ENCODE results near the gene RASSF7. TPM values are rescaled to one million over a fixed set of nuclear protein-coding genes. Genes with fewer than 3 reads are reported as not detected.
A peak's percentile ranks its signal among the peaks of the same experiment; 100 is the strongest.

Gene RASSF7
- total RNA-seq, 1 experiment from 2014 or later: 58.6 TPM

DNA sequence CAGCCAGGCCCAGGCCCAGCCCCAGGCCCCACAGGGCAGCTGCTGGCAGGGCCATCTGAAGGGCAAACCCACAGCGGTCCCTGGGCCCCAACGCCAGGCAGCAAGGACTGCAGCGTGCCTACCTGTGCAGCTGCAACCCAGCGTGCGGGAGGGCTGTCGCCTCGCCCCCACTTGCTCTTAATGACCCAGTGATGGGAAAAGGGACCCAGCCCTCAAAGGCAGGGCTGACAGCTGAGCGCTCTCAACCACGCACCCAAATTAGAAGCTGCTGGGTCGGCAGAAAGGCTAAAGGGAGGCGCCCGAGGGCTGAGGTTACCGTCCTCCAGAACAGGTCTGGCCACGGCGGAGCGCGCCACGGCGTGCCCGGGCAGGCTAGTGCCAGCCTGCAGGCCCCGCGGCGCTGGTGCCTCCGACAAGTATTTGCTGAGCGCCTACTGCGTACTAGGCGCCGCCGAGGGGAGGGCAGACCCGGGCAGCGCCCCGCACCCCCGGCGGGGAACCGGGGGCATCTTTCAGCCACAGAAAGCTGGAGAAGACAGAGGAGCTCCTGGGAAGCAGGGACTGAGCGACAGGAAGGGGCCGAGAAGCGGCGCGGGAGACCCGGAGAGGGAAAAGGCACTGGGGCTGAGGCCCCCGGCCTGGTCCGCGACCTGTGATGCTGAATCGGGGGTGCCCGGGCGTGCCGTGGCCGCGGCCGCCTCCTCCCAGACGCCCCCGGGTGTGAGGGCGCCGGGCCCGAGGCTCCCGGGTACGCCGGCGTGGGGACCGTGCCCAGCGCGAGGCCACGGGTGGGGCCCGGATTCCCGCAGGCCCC lies 26.2 kb upstream of the RASSF7 start:
- H3K36me3 ChIP-seq (ENCODE audit: low read depth, low read length): no peaks in the 10 kb centered on the region
- no peaks in the 10 kb centered on the region for H3F3A ChIP-seq (ENCODE audit: low read length, unreplicated experiment)
- no peak overlapping the region for H3K27ac ChIP-seq (ENCODE audit: low read length)
- H3K9me3 ChIP-seq (ENCODE audit: low read length): no peaks in the 10 kb centered on the region
- peaks cover 17% of the 10 kb centered on the region for H3K4me1 ChIP-seq (ENCODE audit: insufficient read depth, low read length)
- POLR2A ChIA-PET (ENCODE audit: unreplicated experiment): no interaction called here
- peak overlapping the region; percentile 59 for H2AFZ ChIP-seq (ENCODE audit: low read length)
- BruUV-seq (replicated peaks): no TSS peak
- H3K79me2 ChIP-seq (ENCODE audit: low read length): peaks cover 16% of the 10 kb centered on the region
- CTCF ChIA-PET: no interaction called here
- peak overlapping the region; percentile 80 for H3K9ac ChIP-seq (ENCODE audit: low read length)
- H3K4me2 ChIP-seq (ENCODE audit: low read length): peak overlapping the region; percentile 92
- DNase-seq (peak; percentile 42), ATAC-seq (peak; percentile 8; the same call in 1 of the 2 replicates)
- TF ChIP-seq EZH2 (IDR thresholded peaks at IDR 0.05; ENCODE audit: low read length, unreplicated experiment): no peak
- TF ChIP-seq, protein P1, sequence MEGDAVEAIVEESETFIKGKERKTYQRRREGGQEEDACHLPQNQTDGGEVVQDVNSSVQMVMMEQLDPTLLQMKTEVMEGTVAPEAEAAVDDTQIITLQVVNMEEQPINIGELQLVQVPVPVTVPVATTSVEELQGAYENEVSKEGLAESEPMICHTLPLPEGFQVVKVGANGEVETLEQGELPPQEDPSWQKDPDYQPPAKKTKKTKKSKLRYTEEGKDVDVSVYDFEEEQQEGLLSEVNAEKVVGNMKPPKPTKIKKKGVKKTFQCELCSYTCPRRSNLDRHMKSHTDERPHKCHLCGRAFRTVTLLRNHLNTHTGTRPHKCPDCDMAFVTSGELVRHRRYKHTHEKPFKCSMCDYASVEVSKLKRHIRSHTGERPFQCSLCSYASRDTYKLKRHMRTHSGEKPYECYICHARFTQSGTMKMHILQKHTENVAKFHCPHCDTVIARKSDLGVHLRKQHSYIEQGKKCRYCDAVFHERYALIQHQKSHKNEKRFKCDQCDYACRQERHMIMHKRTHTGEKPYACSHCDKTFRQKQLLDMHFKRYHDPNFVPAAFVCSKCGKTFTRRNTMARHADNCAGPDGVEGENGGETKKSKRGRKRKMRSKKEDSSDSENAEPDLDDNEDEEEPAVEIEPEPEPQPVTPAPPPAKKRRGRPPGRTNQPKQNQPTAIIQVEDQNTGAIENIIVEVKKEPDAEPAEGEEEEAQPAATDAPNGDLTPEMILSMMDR (conservative IDR thresholded peaks at IDR 0.05; ENCODE audit: low read depth, low read length): no peak
- H3K27me3 ChIP-seq (ENCODE audit: low read length): no peaks in the 10 kb centered on the region
- no peaks in the 10 kb centered on the region for H3K9me2 ChIP-seq (replicated peaks; ENCODE audit: low read length)
- peak overlapping the region; percentile 89 for H3K4me3 ChIP-seq (ENCODE audit: low read length)
- H4K20me1 ChIP-seq (ENCODE audit: low read length): peaks cover 4% of the 10 kb centered on the region; the same call in 1 of the 2 replicates
- intact Hi-C loops (cut with micrococcal nuclease): no loop called here

DNA sequence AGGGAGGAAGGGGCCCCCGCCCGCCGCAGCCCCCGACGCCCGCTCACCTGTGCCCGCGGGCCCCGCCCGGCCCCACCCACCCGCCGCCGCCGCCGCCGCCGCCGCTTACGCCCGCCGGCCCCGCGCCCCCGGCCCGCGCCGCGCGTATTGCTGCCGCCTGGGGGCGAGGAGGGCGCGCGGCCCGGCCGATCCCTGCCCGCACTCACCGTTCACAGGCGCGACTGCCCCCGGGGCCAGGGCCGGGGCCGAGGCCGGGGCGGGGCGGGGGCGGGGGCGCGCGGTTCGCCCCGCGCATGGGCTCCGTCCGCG lies 25.6 kb upstream of the RASSF7 start:
- Histone ChIP-seq H3K4me1 (ENCODE audit: insufficient read depth, low read length) (peaks cover 17% of the 10 kb centered on the region), H3K27me3 (ENCODE audit: low read length) (no peaks in the 10 kb centered on the region), H3F3A (ENCODE audit: low read length, unreplicated experiment) (no peaks in the 10 kb centered on the region), H3K9me3 (ENCODE audit: low read length) (no peaks in the 10 kb centered on the region), H3K9me2 (replicated peaks; ENCODE audit: low read length) (no peaks in the 10 kb centered on the region), H3K4me3 (ENCODE audit: low read length) (peak overlapping the region; percentile 89), H3K36me3 (ENCODE audit: low read depth, low read length) (no peaks in the 10 kb centered on the region), H3K27ac (ENCODE audit: low read length) (no peak overlapping the region), H3K4me2 (ENCODE audit: low read length) (peak overlapping the region; percentile 92; the same call in 1 of the 2 replicates), H3K79me2 (ENCODE audit: low read length) (peaks cover 16% of the 10 kb centered on the region), H4K20me1 (ENCODE audit: low read length) (peaks cover 4% of the 10 kb centered on the region; the same call in 1 of the 2 replicates), H3K9ac (ENCODE audit: low read length) (peak overlapping the region; percentile 80; the same call in 1 of the 2 replicates), H2AFZ (ENCODE audit: low read length) (no peak overlapping the region)
- DNase-seq: no peak
- ChIA-PET POLR2A (ENCODE audit: unreplicated experiment) (no interaction called here), CTCF (no interaction called here)
- intact Hi-C loops (cut with micrococcal nuclease): no loop called here
- BruUV-seq (replicated peaks): no TSS peak
- ATAC-seq: peak; percentile 4
- TF ChIP-seq EZH2 (IDR thresholded peaks at IDR 0.05; ENCODE audit: low read length, unreplicated experiment) (no peak), EZH2phosphoT487 (IDR thresholded peaks at IDR 0.05; ENCODE audit: borderline replicate concordance, low read length) (no peak)
- TF ChIP-seq, protein P1 (conservative IDR thresholded peaks at IDR 0.05; ENCODE audit: low read depth, low read length): no peak
